GM12873 (cell line): ENCODE data around the gene MACF1.

ENCODE experiments used
- CTCF ChIP-seq: IDR thresholded peaks from 2 replicates; pipeline ENCODE4 v1.5.1; 2012; ENCODE audit warnings: low read depth, mild to moderate bottlenecking, moderate library complexity, low read length, control low read depth; ENCODE audit not compliant: insufficient read depth; ENCODE audit errors: missing control alignments

MACF1 gene

GRCh38 chr1:39413902-39414528 lies 209.5 kb downstream of the MACF1 start:
- no peak for TF ChIP-seq CTCF

GRCh38 chr1:39415553-39415952 lies 211.1 kb downstream of the MACF1 start:
- no peak for TF ChIP-seq CTCF

- TF ChIP-seq CTCF = no peak
Observed at GRCh38 chr1:39416609-39417008, 212.1 kb downstream of the MACF1 start.

- TF ChIP-seq CTCF = no peak
Observed at GRCh38 chr1:39418236-39418635, 213.7 kb downstream of the MACF1 start.

GRCh38 chr1:39420493-39420892 lies 216.0 kb downstream of the MACF1 start:
- TF ChIP-seq CTCF = no peak

- TF ChIP-seq CTCF = no peak
Observed at GRCh38 chr1:39422614-39423013, 218.1 kb downstream of the MACF1 start.

- no peak for TF ChIP-seq CTCF
Observed at GRCh38 chr1:39425151-39425550, 220.7 kb downstream of the MACF1 start.
